ENCODE results near the gene KLK1.

DNA sequence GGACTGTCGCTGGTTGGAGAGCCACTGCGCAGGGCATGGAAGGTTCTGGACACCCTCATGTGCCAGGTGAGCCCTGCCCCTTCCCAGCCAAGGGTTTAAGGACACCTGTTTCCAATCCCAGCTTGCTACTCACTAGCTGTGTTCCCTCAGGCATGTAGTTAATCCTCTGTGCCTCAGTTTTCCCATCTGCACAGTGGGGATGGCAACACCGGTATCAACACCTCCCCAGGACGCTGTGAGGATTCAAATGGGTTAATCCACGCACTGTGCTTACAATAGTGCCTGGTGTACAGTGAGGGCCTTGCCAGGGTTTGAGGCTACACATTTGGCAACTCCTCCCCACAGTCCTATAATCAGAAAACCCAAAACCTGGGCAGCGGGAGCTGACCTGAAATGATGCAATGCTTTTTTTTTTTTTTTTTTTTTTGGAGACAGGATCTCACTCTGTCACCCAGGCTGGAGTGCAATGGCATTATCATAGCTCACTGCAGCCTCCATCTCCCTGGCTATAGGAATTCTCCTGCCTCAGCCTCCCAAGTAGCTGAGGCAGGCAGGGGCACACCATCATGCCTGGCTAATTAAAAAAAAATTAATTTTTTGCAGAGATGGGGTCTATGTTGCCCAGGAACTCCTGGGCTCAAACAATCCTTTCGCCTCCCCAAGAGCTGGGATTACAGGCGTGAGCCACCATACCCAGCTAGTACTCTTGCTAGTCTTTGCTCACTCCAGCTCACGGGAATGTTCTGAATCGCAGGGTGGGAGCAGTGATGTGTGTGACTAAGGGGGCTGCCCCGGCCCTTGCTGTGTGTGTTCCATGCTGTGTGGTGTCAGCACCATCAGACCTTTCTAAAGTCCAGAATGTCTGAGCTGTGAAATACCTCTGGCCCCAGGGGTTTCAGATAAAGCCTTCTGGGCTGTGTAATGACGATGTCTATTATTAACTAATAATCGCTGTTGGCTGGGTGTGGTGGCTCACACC lies 31.0 kb downstream of the KLK1 start:
- no peak for TF ChIP-seq POLR2A (IDR thresholded peaks at IDR 0.05)
- TF ChIP-seq, protein P1, sequence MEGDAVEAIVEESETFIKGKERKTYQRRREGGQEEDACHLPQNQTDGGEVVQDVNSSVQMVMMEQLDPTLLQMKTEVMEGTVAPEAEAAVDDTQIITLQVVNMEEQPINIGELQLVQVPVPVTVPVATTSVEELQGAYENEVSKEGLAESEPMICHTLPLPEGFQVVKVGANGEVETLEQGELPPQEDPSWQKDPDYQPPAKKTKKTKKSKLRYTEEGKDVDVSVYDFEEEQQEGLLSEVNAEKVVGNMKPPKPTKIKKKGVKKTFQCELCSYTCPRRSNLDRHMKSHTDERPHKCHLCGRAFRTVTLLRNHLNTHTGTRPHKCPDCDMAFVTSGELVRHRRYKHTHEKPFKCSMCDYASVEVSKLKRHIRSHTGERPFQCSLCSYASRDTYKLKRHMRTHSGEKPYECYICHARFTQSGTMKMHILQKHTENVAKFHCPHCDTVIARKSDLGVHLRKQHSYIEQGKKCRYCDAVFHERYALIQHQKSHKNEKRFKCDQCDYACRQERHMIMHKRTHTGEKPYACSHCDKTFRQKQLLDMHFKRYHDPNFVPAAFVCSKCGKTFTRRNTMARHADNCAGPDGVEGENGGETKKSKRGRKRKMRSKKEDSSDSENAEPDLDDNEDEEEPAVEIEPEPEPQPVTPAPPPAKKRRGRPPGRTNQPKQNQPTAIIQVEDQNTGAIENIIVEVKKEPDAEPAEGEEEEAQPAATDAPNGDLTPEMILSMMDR (IDR thresholded peaks at IDR 0.05) = no peak

All from esophagus squamous epithelium (tissue), 4 donors.